GM10266 (cell line): ENCODE results near the gene TMEM121B.

Experiments
- DNase-seq: peaks from one replicate; pipeline ENCODE4 v3.0.0; 2012; ENCODE audit errors: extremely low spot score
- CTCF ChIP-seq: IDR thresholded peaks from 2 replicates; pipeline ENCODE4 v1.5.1; 2012; ENCODE audit warnings: mild to moderate bottlenecking, low read depth; ENCODE audit not compliant: control insufficient read depth, insufficient read depth; ENCODE audit errors: missing control alignments

The TMEM121B gene

GRCh38 chr22:17158568-17159503 lies 37.7 kb upstream of the TMEM121B start, which contains the start of gene HDHD5:
TSS of gene HDHD5 (minus strand) at chr22:17159277. CDS start at chr22:17159251, 26 bp downstream.
- TF ChIP-seq CTCF: no peak
- peak; percentile 96 for DNase-seq

GRCh38 chr22:17158176-17158567 lies 37.0 kb upstream of the TMEM121B start:
- no peak for TF ChIP-seq CTCF
- no peak for DNase-seq

- DNase-seq: no peak
- no peak for TF ChIP-seq CTCF
Observed at GRCh38 chr22:17157714-17158113, 36.6 kb upstream of the TMEM121B start.

- TF ChIP-seq CTCF: no peak
- DNase-seq: no peak
Observed at GRCh38 chr22:17155941-17156340, 34.8 kb upstream of the TMEM121B start.

- no peak for TF ChIP-seq CTCF
- no peak for DNase-seq
Observed at GRCh38 chr22:17152971-17153370, 31.8 kb upstream of the TMEM121B start.

GRCh38 chr22:17152340-17152739 lies 31.2 kb upstream of the TMEM121B start:
- no peak for DNase-seq
- no peak for TF ChIP-seq CTCF
